Activated T-cell treated with anti-CD3 and anti-CD28 coated beads, Interleukin-2, amount 50 U/mL, for 4 hours (primary cell): ENCODE results near the gene SRGN. TPM values are rescaled to one million over a fixed set of nuclear protein-coding genes. Genes with fewer than 3 reads are reported as not detected.

Source experiments
- ATAC-seq, 2 donors: fragments of 200-7000 bp; cut with Tn5 transposase; one replicate each; pipeline ENCODE4 v1.10.0; 2021
- DNase-seq: peaks from one replicate; pipeline ENCODE4 v3.0.0-alpha.2; 2020
- H3K27me3 Mint-ChIP-seq: one replicate; pipeline ENCODE4 v1.8.0; 2021; ENCODE audit warnings: low read depth, mixed read lengths
- H3K36me3 Mint-ChIP-seq: one replicate; pipeline ENCODE4 v1.8.0; 2022; ENCODE audit warnings: mixed read lengths; ENCODE audit not compliant: insufficient read depth
- H3K4me1 Mint-ChIP-seq: one replicate; pipeline ENCODE4 v1.8.0; 2021; ENCODE audit warnings: low read depth, mixed read lengths
- H3K4me3 Mint-ChIP-seq: one replicate; pipeline ENCODE4 v1.8.0; 2021; ENCODE audit warnings: mild to moderate bottlenecking, moderate library complexity, mixed read lengths
- H3K9me3 Mint-ChIP-seq: one replicate; pipeline ENCODE4 v1.8.0; 2021; ENCODE audit warnings: mixed read lengths
- total RNA-seq, 3 donors: library from RNA; stranded (reverse); gene quantifications; one replicate each; pipeline ENCODE4 v1.2.1, GENCODE V29; 2021

SRGN gene
- total RNA-seq, 3 donors from 2014 or later = 455 to 725 (median 567) TPM

- no peaks in the 10 kb centered on the region for H3K27me3 Mint-ChIP-seq
- peaks cover 67% of the 10 kb centered on the region for H3K4me1 Mint-ChIP-seq
- H3K4me3 Mint-ChIP-seq = peak overlapping the region; percentile 98
- peaks cover 38% of the 10 kb centered on the region for H3K36me3 Mint-ChIP-seq
- DNase-seq = no peak
- ATAC-seq = no peak
- H3K9me3 Mint-ChIP-seq = no peaks in the 10 kb centered on the region
Observed at GRCh38 chr10:69090685-69091084, 2.8 kb downstream of the SRGN start.

- no peaks in the 10 kb centered on the region for H3K27me3 Mint-ChIP-seq
- H3K36me3 Mint-ChIP-seq = peaks cover 38% of the 10 kb centered on the region
- H3K4me1 Mint-ChIP-seq = peaks cover 65% of the 10 kb centered on the region
- peak overlapping the region; percentile 98 for H3K4me3 Mint-ChIP-seq
- H3K9me3 Mint-ChIP-seq = no peaks in the 10 kb centered on the region
- no peak for DNase-seq
- no peak for ATAC-seq
Observed at GRCh38 chr10:69091143-69091651, 3.3 kb downstream of the SRGN start.

- peak; percentile 76 for DNase-seq
- Mint-ChIP-seq H3K4me1 (peaks cover 63% of the 10 kb centered on the region), H3K27me3 (no peaks in the 10 kb centered on the region), H3K9me3 (no peaks in the 10 kb centered on the region), H3K4me3 (peak overlapping the region; percentile 76), H3K36me3 (peaks cover 40% of the 10 kb centered on the region)
- peak; percentile 16 to 19 for ATAC-seq
Observed at GRCh38 chr10:69092959-69093850, 5.3 kb downstream of the SRGN start.

- DNase-seq = no peak
- Mint-ChIP-seq H3K27me3 (no peaks in the 10 kb centered on the region), H3K36me3 (peaks cover 37% of the 10 kb centered on the region), H3K4me1 (peaks cover 63% of the 10 kb centered on the region), H3K9me3 (no peaks in the 10 kb centered on the region), H3K4me3 (peak overlapping the region; percentile 13)
- no peak for ATAC-seq
Observed at GRCh38 chr10:69093933-69094332, 6.0 kb downstream of the SRGN start.

- peak in 1 of 2 donors; percentile 22 for ATAC-seq
- Mint-ChIP-seq H3K9me3 (no peaks in the 10 kb centered on the region), H3K4me1 (peaks cover 55% of the 10 kb centered on the region), H3K36me3 (peaks cover 29% of the 10 kb centered on the region), H3K27me3 (no peaks in the 10 kb centered on the region), H3K4me3 (no peak overlapping the region)
- DNase-seq = no peak
Observed at GRCh38 chr10:69096045-69096444, 8.1 kb downstream of the SRGN start.

GRCh38 chr10:69097729-69098128 is 9.8 kb downstream of the SRGN start:
- DNase-seq (no peak), ATAC-seq (no peak)
- no peaks in the 10 kb centered on the region for H3K9me3 Mint-ChIP-seq
- no peaks in the 10 kb centered on the region for H3K27me3 Mint-ChIP-seq
- H3K4me1 Mint-ChIP-seq = peaks cover 55% of the 10 kb centered on the region
- H3K4me3 Mint-ChIP-seq = no peak overlapping the region
- peaks cover 33% of the 10 kb centered on the region for H3K36me3 Mint-ChIP-seq

GRCh38 chr10:69100136-69100872 is 12.4 kb downstream of the SRGN start:
- peaks cover 40% of the 10 kb centered on the region for H3K4me1 Mint-ChIP-seq
- DNase-seq (no peak), ATAC-seq (no peak)
- peaks cover 43% of the 10 kb centered on the region for H3K36me3 Mint-ChIP-seq
- no peaks in the 10 kb centered on the region for H3K9me3 Mint-ChIP-seq
- no peaks in the 10 kb centered on the region for H3K27me3 Mint-ChIP-seq
- no peak overlapping the region for H3K4me3 Mint-ChIP-seq

- DNase-seq (no peak), ATAC-seq (peak; percentile 44 to 58)
- H3K4me1 Mint-ChIP-seq = peaks cover 31% of the 10 kb centered on the region
- no peaks in the 10 kb centered on the region for H3K9me3 Mint-ChIP-seq
- no peaks in the 10 kb centered on the region for H3K27me3 Mint-ChIP-seq
- H3K4me3 Mint-ChIP-seq = peak overlapping the region; percentile 9
- H3K36me3 Mint-ChIP-seq = peaks cover 45% of the 10 kb centered on the region
Observed at GRCh38 chr10:69101451-69102095, 13.7 kb downstream of the SRGN start.

- Mint-ChIP-seq H3K36me3 (peaks cover 45% of the 10 kb centered on the region), H3K9me3 (no peaks in the 10 kb centered on the region), H3K4me3 (no peak overlapping the region), H3K4me1 (peaks cover 29% of the 10 kb centered on the region), H3K27me3 (no peaks in the 10 kb centered on the region)
- ATAC-seq (no peak), DNase-seq (no peak)
Observed at GRCh38 chr10:69102440-69102839, 14.5 kb downstream of the SRGN start.

GRCh38 chr10:69103784-69104183 is 15.9 kb downstream of the SRGN start:
- Mint-ChIP-seq H3K27me3 (no peaks in the 10 kb centered on the region), H3K4me3 (no peak overlapping the region), H3K36me3 (peaks cover 37% of the 10 kb centered on the region), H3K9me3 (no peaks in the 10 kb centered on the region), H3K4me1 (peaks cover 22% of the 10 kb centered on the region)
- DNase-seq (no peak), ATAC-seq (no peak)

- H3K36me3 Mint-ChIP-seq = peaks cover 37% of the 10 kb centered on the region
- H3K4me3 Mint-ChIP-seq = no peak overlapping the region
- H3K4me1 Mint-ChIP-seq = peaks cover 22% of the 10 kb centered on the region
- ATAC-seq = no peak
- H3K9me3 Mint-ChIP-seq = no peaks in the 10 kb centered on the region
- no peaks in the 10 kb centered on the region for H3K27me3 Mint-ChIP-seq
- no peak for DNase-seq
Observed at GRCh38 chr10:69104994-69105790, 17.3 kb downstream of the SRGN start.

- ATAC-seq (peak in 1 of 2 donors; percentile 11), DNase-seq (no peak)
- Mint-ChIP-seq H3K36me3 (peaks cover 23% of the 10 kb centered on the region), H3K4me3 (no peak overlapping the region), H3K9me3 (no peaks in the 10 kb centered on the region), H3K4me1 (peaks cover 4% of the 10 kb centered on the region), H3K27me3 (no peaks in the 10 kb centered on the region)
Observed at GRCh38 chr10:69107176-69107490, 19.2 kb downstream of the SRGN start.

- ATAC-seq (no peak), DNase-seq (no peak)
- Mint-ChIP-seq H3K9me3 (no peaks in the 10 kb centered on the region), H3K4me1 (no peaks in the 10 kb centered on the region), H3K36me3 (peaks cover 19% of the 10 kb centered on the region), H3K4me3 (no peak overlapping the region), H3K27me3 (no peaks in the 10 kb centered on the region)
Observed at GRCh38 chr10:69107699-69108098, 19.8 kb downstream of the SRGN start.

GRCh38 chr10:69119896-69120295 is 32.0 kb downstream of the SRGN start:
- Mint-ChIP-seq H3K27me3 (no peaks in the 10 kb centered on the region), H3K4me1 (peaks cover 11% of the 10 kb centered on the region), H3K9me3 (no peaks in the 10 kb centered on the region), H3K4me3 (no peak overlapping the region), H3K36me3 (no peaks in the 10 kb centered on the region)
- DNase-seq (no peak), ATAC-seq (no peak)
